Subcutaneous abdominal adipose tissue (tissue), 5 donors: ENCODE results near the gene MACROD2.

Source experiments
- H3K27ac ChIP-seq: one replicate; pipeline ENCODE4 v1.7.0; 2013; ENCODE audit warnings: low read depth, mild to moderate bottlenecking, inconsistent platforms, low read length, moderate library complexity
- H3K27me3 ChIP-seq, 5 donors: one replicate each; pipeline ENCODE4 v1.7.0; 2013; ENCODE audit warnings: low read length in 5 of 5, inconsistent platforms in 1 of 5; ENCODE audit not compliant: control insufficient read depth in 5 of 5, insufficient read depth in 4 of 5
- H3K36me3 ChIP-seq, 5 donors: one replicate each; pipeline ENCODE4 v1.7.0; 2013; ENCODE audit warnings: low read length in 5 of 5; ENCODE audit not compliant: control insufficient read depth in 5 of 5, insufficient read depth in 5 of 5
- H3K4me1 ChIP-seq, 5 donors: one replicate each; pipeline ENCODE4 v1.7.0; 2013; ENCODE audit warnings: low read length in 5 of 5, mild to moderate bottlenecking in 3 of 5, moderate library complexity in 1 of 5; ENCODE audit not compliant: control insufficient read depth in 5 of 5, insufficient read depth in 5 of 5
- H3K4me3 ChIP-seq, 5 donors: one replicate each; pipeline ENCODE4 v1.7.0; 2013; ENCODE audit warnings: low read length in 5 of 5, low read depth in 1 of 5
- H3K9ac ChIP-seq, 5 donors: one replicate each; pipeline ENCODE4 v1.7.0; 2013; ENCODE audit warnings: low read length in 5 of 5, mild to moderate bottlenecking in 4 of 5, moderate library complexity in 3 of 5
- H3K9me3 ChIP-seq, 5 donors: one replicate each; pipeline ENCODE4 v1.7.0; 2013; ENCODE audit warnings: low read length in 5 of 5; ENCODE audit not compliant: control insufficient read depth in 5 of 5
- donor health status: healthy.
- donor health status: healthy.
- donor health status: healthy.
- donor health status: healthy.
- donor health status: healthy.

Gene MACROD2

DNA sequence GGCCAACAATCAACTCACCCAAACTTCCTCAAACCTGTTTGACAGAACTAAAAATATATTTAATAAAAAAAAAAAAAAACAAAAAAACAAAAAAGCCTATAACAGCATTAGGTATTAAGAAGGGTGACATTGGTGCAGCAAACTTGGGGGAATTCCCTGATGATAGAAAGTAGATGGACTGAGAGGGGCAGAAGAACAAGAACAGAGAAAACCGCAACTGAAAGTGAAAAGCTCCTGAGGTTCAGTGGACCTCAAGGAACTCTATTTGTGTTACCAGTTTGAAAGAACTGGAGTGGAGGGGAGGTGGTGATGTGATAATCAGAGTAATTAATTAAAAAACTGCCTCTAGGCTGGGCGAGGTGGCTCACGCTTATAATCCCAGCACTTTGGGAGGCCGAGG is 53.8 kb downstream of the MACROD2 start:
- Histone ChIP-seq H3K4me1 (no peaks in the 10 kb centered on the region), H3K9me3 (no peaks in the 10 kb centered on the region), H3K4me3 (no peak overlapping the region), H3K27ac (no peak overlapping the region), H3K27me3 (no peaks in the 10 kb centered on the region), H3K9ac (no peak overlapping the region), H3K36me3 (no peaks in the 10 kb centered on the region)

DNA sequence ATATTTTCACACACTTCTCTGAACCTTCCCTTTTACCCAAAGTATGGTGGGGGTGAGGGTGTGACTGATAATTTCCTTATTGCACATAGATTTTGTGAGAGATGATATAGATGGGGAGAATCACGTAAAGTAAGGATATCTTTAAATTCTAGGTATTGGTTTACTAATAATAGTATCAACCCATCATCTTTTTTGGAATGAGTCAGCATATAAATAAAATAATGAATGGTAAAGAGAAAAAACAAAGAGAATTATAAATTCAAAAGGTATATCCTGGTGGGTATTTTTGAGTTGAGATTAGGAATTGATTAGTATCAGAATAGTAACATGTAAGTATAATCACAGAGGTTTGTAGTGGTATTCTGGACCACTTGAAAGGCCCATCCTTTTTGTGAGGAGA is 56.1 kb downstream of the MACROD2 start:
- H3K27me3 ChIP-seq = no peaks in the 10 kb centered on the region
- peaks cover 0 to 2% (median 0%) of the 10 kb centered on the region in 5 donors for H3K4me1 ChIP-seq
- H3K36me3 ChIP-seq = no peaks in the 10 kb centered on the region
- no peak overlapping the region for H3K4me3 ChIP-seq
- H3K9ac ChIP-seq = no peak overlapping the region
- no peaks in the 10 kb centered on the region for H3K9me3 ChIP-seq
- no peak overlapping the region for H3K27ac ChIP-seq

- peaks cover 0 to 2% (median 0%) of the 10 kb centered on the region in 5 donors for H3K4me1 ChIP-seq
- H3K27me3 ChIP-seq = no peaks in the 10 kb centered on the region
- H3K9me3 ChIP-seq = no peaks in the 10 kb centered on the region
- peak overlapping the region in 1 of 5 donors; percentile 26 for H3K9ac ChIP-seq
- H3K4me3 ChIP-seq = no peak overlapping the region
- no peaks in the 10 kb centered on the region for H3K36me3 ChIP-seq
- H3K27ac ChIP-seq = no peak overlapping the region
These were observed 59.9 kb downstream of the MACROD2 start for GRCh38 chr20:14055127-14055742.

GRCh38 chr20:14062171-14062570 is 66.9 kb downstream of the MACROD2 start:
- Histone ChIP-seq H3K27ac (no peak overlapping the region), H3K36me3 (no peaks in the 10 kb centered on the region), H3K27me3 (no peaks in the 10 kb centered on the region), H3K9me3 (no peaks in the 10 kb centered on the region), H3K4me1 (no peaks in the 10 kb centered on the region), H3K9ac (no peak overlapping the region), H3K4me3 (no peak overlapping the region)

- no peaks in the 10 kb centered on the region for H3K36me3 ChIP-seq
- H3K9me3 ChIP-seq = no peaks in the 10 kb centered on the region
- H3K9ac ChIP-seq = no peak overlapping the region
- H3K27ac ChIP-seq = no peak overlapping the region
- no peak overlapping the region for H3K4me3 ChIP-seq
- H3K27me3 ChIP-seq = no peaks in the 10 kb centered on the region
- H3K4me1 ChIP-seq = no peaks in the 10 kb centered on the region
These were observed 67.5 kb downstream of the MACROD2 start for GRCh38 chr20:14062786-14063185.

DNA sequence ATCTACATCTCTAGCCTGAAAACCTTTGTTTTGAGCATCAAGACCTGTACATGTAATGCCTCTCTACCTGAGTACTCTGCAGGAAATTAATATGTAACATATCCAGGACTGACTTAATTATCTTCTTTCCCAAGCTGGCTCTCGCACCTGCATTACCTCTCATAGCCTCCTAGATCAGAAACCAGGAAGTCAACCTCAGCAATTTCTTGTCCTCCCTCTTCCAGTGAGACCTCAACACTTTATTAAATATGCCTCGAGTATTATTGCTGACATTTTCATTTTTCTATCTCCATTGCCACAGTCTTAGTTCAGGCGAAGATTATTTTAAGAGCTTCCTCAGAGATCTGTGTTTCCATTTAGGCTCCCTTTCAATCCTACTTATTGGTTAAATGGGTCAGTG is 69.0 kb downstream of the MACROD2 start:
- H3K4me1 ChIP-seq = no peaks in the 10 kb centered on the region
- H3K4me3 ChIP-seq = no peak overlapping the region
- no peaks in the 10 kb centered on the region for H3K9me3 ChIP-seq
- H3K9ac ChIP-seq = no peak overlapping the region
- H3K27ac ChIP-seq = no peak overlapping the region
- H3K36me3 ChIP-seq = no peaks in the 10 kb centered on the region
- no peaks in the 10 kb centered on the region for H3K27me3 ChIP-seq

- Histone ChIP-seq H3K27me3 (no peaks in the 10 kb centered on the region), H3K27ac (no peak overlapping the region)
These were observed 69.6 kb downstream of the MACROD2 start for GRCh38 chr20:14064921-14065320.

DNA sequence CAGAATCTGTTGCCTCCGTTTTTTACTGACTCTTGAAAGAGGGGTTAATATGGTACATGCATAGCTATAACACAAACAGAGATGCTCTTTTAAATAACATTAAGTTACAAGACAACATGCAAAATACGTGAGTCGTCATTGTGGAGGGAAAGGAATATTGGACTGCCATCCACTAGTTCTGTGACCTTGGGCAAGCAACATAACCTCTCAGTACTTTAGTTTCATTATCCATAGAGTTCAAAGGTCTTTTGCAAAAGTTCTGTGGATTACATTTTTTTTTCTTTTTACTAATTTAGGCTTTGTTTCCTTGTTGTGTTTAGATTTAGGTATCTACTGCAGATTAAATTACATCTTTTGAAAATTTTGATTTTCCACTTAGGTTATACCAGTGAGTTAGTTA is 70.5 kb downstream of the MACROD2 start:
- Histone ChIP-seq H3K9ac (no peak overlapping the region), H3K27me3 (no peaks in the 10 kb centered on the region), H3K4me1 (no peaks in the 10 kb centered on the region), H3K36me3 (no peaks in the 10 kb centered on the region), H3K27ac (no peak overlapping the region), H3K4me3 (no peak overlapping the region), H3K9me3 (no peaks in the 10 kb centered on the region)

More at GRCh38 chr20:14064921-14065320, 69.6 kb downstream of the MACROD2 start:
- Histone ChIP-seq H3K4me1 (no peaks in the 10 kb centered on the region), H3K36me3 (no peaks in the 10 kb centered on the region), H3K9me3 (no peaks in the 10 kb centered on the region), H3K9ac (no peak overlapping the region), H3K4me3 (no peak overlapping the region)

DNA sequence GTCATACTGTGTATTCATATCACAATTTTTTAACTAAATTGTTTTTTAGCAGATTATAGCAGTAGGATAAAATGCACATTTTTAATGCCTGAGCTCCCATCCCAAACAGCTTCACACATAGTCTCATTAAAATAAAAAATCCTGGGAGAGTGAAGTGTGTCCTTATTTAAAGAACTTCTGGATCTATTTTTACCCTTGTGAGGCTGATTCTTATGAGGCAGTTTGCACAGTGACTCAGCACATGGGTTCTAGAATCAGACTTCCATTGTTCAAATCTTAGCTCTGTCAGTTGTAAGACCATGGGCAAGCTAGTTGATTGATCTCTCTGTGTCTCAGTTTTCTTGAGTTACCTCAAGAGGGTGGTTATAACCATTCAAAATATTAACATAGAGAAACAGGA is 72.3 kb downstream of the MACROD2 start:
- no peak overlapping the region for H3K9ac ChIP-seq
- no peaks in the 10 kb centered on the region for H3K9me3 ChIP-seq
- no peaks in the 10 kb centered on the region for H3K36me3 ChIP-seq
- H3K4me1 ChIP-seq = no peaks in the 10 kb centered on the region
- no peak overlapping the region for H3K4me3 ChIP-seq
- no peaks in the 10 kb centered on the region for H3K27me3 ChIP-seq
- no peak overlapping the region for H3K27ac ChIP-seq

DNA sequence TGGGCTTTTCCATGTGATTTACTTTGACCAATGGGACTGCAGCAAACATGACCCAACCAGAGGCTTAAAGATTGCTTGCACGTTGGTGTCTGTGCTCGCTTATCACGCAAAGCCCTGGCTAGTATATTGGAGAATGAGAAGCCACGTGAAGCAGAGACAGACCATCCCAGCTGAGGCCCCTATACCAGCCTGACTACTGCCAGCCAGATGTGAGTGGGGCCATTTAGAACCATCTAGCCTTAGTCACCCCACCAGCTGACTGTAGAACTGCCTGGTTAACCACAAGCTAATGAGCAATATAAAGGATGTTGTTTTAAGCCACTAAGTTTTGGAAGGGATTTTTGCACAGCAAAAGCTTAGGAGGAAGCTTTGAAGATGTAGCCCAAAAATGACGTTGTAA is 74.5 kb downstream of the MACROD2 start:
- Histone ChIP-seq H3K4me3 (no peak overlapping the region), H3K27ac (no peak overlapping the region), H3K9me3 (no peaks in the 10 kb centered on the region), H3K9ac (no peak overlapping the region), H3K36me3 (no peaks in the 10 kb centered on the region), H3K4me1 (no peaks in the 10 kb centered on the region), H3K27me3 (no peaks in the 10 kb centered on the region)

- H3K9ac ChIP-seq = no peak overlapping the region
- H3K9me3 ChIP-seq = no peaks in the 10 kb centered on the region
- H3K36me3 ChIP-seq = no peaks in the 10 kb centered on the region
- no peaks in the 10 kb centered on the region for H3K4me1 ChIP-seq
- H3K27ac ChIP-seq = no peak overlapping the region
- H3K27me3 ChIP-seq = no peaks in the 10 kb centered on the region
- H3K4me3 ChIP-seq = no peak overlapping the region
These were observed 98.3 kb downstream of the MACROD2 start for GRCh38 chr20:14093652-14094051.
